Keratinocyte (primary cell): ENCODE results near the gene CHST14.

ENCODE experiments used
- EZH2 ChIP-seq: IDR thresholded peaks from one replicate; pipeline ENCODE4 v1.6.1; 2012; ENCODE audit warnings: inconsistent platforms, mild to moderate bottlenecking, low read length, moderate library complexity
- TF ChIP-seq, protein P1 (sequence below), 3 experiments: IDR thresholded peaks in 1 of 3; conservative IDR thresholded peaks in 1 of 3; optimal IDR thresholded peaks in 1 of 3; 2 replicates in 2 of 3; 3 replicates in 1 of 3; pipeline versions ENCODE3 to v1.5.1; 2011; ENCODE audit warnings: low read length in 3 of 3, mild to moderate bottlenecking in 3 of 3, moderate library complexity in 2 of 3, control low read depth in 1 of 3, inconsistent platforms in 1 of 3; ENCODE audit not compliant: insufficient read depth in 2 of 3; ENCODE audit errors: extremely low read depth in 1 of 3

DNA sequence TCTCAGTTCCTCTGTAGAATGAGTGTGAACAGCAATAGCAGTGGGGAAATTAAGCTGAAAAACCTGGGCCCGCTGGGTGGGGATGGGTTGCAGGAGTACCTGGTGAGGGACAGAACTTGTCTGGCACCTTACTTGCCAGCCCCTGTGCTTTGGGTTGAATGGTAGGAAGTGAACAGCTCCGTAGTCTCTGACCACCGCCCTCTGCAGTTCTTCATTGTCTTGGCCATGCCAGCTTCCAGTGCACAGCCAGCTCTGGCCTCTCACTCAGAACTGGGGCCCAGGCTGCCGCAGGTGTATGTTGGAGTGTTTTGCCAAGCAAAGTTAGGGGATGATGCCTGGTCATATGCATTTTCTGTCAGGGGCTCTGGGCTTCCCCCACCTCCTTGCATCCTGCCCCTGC lies 14.0 kb upstream of the CHST14 start:
- no peak for TF ChIP-seq EZH2
- TF ChIP-seq, protein P1, sequence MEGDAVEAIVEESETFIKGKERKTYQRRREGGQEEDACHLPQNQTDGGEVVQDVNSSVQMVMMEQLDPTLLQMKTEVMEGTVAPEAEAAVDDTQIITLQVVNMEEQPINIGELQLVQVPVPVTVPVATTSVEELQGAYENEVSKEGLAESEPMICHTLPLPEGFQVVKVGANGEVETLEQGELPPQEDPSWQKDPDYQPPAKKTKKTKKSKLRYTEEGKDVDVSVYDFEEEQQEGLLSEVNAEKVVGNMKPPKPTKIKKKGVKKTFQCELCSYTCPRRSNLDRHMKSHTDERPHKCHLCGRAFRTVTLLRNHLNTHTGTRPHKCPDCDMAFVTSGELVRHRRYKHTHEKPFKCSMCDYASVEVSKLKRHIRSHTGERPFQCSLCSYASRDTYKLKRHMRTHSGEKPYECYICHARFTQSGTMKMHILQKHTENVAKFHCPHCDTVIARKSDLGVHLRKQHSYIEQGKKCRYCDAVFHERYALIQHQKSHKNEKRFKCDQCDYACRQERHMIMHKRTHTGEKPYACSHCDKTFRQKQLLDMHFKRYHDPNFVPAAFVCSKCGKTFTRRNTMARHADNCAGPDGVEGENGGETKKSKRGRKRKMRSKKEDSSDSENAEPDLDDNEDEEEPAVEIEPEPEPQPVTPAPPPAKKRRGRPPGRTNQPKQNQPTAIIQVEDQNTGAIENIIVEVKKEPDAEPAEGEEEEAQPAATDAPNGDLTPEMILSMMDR (optimal IDR thresholded peaks at IDR 0.05 in 1 of 3, IDR thresholded peaks at IDR 0.05 in 1 of 3, conservative IDR thresholded peaks at IDR 0.05 in 1 of 3; ENCODE audit: extremely low read depth in 1 of 3, insufficient read depth in 2 of 3, low read length in 3 of 3) = no peak
